Measurements from ENCODE around the gene PRDM2.
"Not testable (repeated sequence)": the region's sequence is repeated elsewhere in the genome, so short reads cannot be mapped to it uniquely, and the experiment has no call there.

PRDM2 gene

GRCh38 chr1:13700521-13701270 lies 708 bp downstream of the PRDM2 start:
- peak; percentile 8 to 24 (median 14) for DNase-seq (ENCODE audit: low read depth in 2 of 3, low spot score in 2 of 3)

- DNase-seq (ENCODE audit: low read depth in 2 of 3, low spot score in 2 of 3), result no peak
Observed at GRCh38 chr1:13701271-13701640, 1.3 kb downstream of the PRDM2 start.

GRCh38 chr1:13702425-13703127 lies 2.6 kb downstream of the PRDM2 start:
- peak in 2 of 3 experiments; percentile 16 to 23 for DNase-seq (ENCODE audit: low read depth in 2 of 3, low spot score in 2 of 3)

- DNase-seq (ENCODE audit: low read depth in 2 of 3, low spot score in 2 of 3), result no peak
Observed at GRCh38 chr1:13703128-13703513, 3.1 kb downstream of the PRDM2 start.

GRCh38 chr1:13703558-13704490 lies 3.8 kb downstream of the PRDM2 start:
- DNase-seq (ENCODE audit: low read depth in 2 of 3, low spot score in 2 of 3), result no peak

- no peak for DNase-seq (ENCODE audit: low read depth in 2 of 3, low spot score in 2 of 3)
Observed at GRCh38 chr1:13706046-13706445, 6.1 kb downstream of the PRDM2 start.

GRCh38 chr1:13707164-13707563 lies 7.2 kb downstream of the PRDM2 start:
- no peak for DNase-seq (ENCODE audit: low read depth in 2 of 3, low spot score in 2 of 3)

GRCh38 chr1:13708380-13708982 lies 8.5 kb downstream of the PRDM2 start:
- DNase-seq (ENCODE audit: low read depth in 2 of 3, low spot score in 2 of 3), result no peak

- no peak for DNase-seq (ENCODE audit: low read depth in 2 of 3, low spot score in 2 of 3)
Observed at GRCh38 chr1:13710086-13710485, 10.1 kb downstream of the PRDM2 start.

- no peak for DNase-seq (ENCODE audit: low read depth in 2 of 3, low spot score in 2 of 3)
Observed at GRCh38 chr1:13714851-13715250, 14.9 kb downstream of the PRDM2 start.

- DNase-seq (ENCODE audit: low read depth in 2 of 3, low spot score in 2 of 3), result not testable (repeated sequence)
Observed at GRCh38 chr1:13715616-13716287, 15.8 kb downstream of the PRDM2 start.

GRCh38 chr1:13722808-13723360 lies 22.9 kb downstream of the PRDM2 start:
- no peak for DNase-seq (ENCODE audit: low read depth in 2 of 3, low spot score in 2 of 3)

GRCh38 chr1:13723810-13724209 lies 23.8 kb downstream of the PRDM2 start:
- no peak for DNase-seq (ENCODE audit: low read depth in 2 of 3, low spot score in 2 of 3)

GRCh38 chr1:13725714-13726175 lies 25.8 kb downstream of the PRDM2 start:
- DNase-seq (ENCODE audit: low read depth in 2 of 3, low spot score in 2 of 3), result no peak

GRCh38 chr1:13728091-13728715 lies 28.2 kb downstream of the PRDM2 start:
- DNase-seq (ENCODE audit: low read depth in 2 of 3, low spot score in 2 of 3), result no peak

- DNase-seq (ENCODE audit: low read depth in 2 of 3, low spot score in 2 of 3), result no peak
Observed at GRCh38 chr1:13730291-13730690, 30.3 kb downstream of the PRDM2 start.

- peak in 2 of 3 experiments; percentile 48 to 61 for DNase-seq (ENCODE audit: low read depth in 2 of 3, low spot score in 2 of 3)
Observed at GRCh38 chr1:13730751-13731482, 30.9 kb downstream of the PRDM2 start.

GRCh38 chr1:13731897-13732296 lies 31.9 kb downstream of the PRDM2 start:
- DNase-seq (ENCODE audit: low read depth in 2 of 3, low spot score in 2 of 3), result no peak

Measured in activated CD8-positive, alpha-beta memory T cell treated with anti-CD3 and anti-CD28 coated beads for 48 hours (primary cell).